H9 (cell line): ENCODE results near the gene ACKR1. TPM values are rescaled to one million over a fixed set of nuclear protein-coding genes. Genes with fewer than 3 reads are reported as not detected.

Experiments used
- DNase-seq: peaks from one replicate; pipeline ENCODE4 v3.0.0-alpha.2; 2017
- H2AFZ ChIP-seq: one replicate; pipeline ENCODE4 v1.6.1; 2013; ENCODE audit warnings: mild to moderate bottlenecking, low read length, control low read depth, moderate library complexity
- H2AK5ac ChIP-seq: 2 replicates; pipeline ENCODE4 v1.6.1; 2013; ENCODE audit warnings: low read length, control low read depth, mixed read lengths; ENCODE audit not compliant: insufficient read length
- H2BK120ac ChIP-seq: one replicate; pipeline ENCODE4 v1.6.1; 2013; ENCODE audit warnings: low read depth, mild to moderate bottlenecking, low read length, control low read depth, inconsistent platforms; ENCODE audit not compliant: poor library complexity, severe bottlenecking
- H2BK12ac ChIP-seq: 2 replicates; pipeline ENCODE4 v1.6.1; 2013; ENCODE audit warnings: low read length, control low read depth, mixed read lengths, low read depth; ENCODE audit not compliant: insufficient read length
- H2BK15ac ChIP-seq: 2 replicates; pipeline ENCODE4 v1.6.1; 2013; ENCODE audit warnings: low read depth, low read length, control low read depth
- H2BK20ac ChIP-seq: one replicate; pipeline ENCODE4 v1.6.1; 2013; ENCODE audit warnings: low read depth, mild to moderate bottlenecking, low read length, control low read depth, inconsistent platforms; ENCODE audit not compliant: poor library complexity, severe bottlenecking
- H2BK5ac ChIP-seq: 2 replicates; pipeline ENCODE4 v1.6.1; 2013; ENCODE audit warnings: low read length, control low read depth, mixed read lengths; ENCODE audit not compliant: insufficient read length
- H3K14ac ChIP-seq: 2 replicates; pipeline ENCODE4 v1.6.1; 2013; ENCODE audit warnings: low read length, control low read depth; ENCODE audit not compliant: insufficient read depth
- H3K18ac ChIP-seq: 2 replicates; pipeline ENCODE4 v1.6.1; 2013; ENCODE audit warnings: low read depth, mild to moderate bottlenecking, mixed read lengths, low read length, control low read depth; ENCODE audit not compliant: insufficient read length
- H3K23ac ChIP-seq: 2 replicates; pipeline ENCODE4 v1.6.1; 2013; ENCODE audit warnings: low read length, control low read depth, mixed read lengths, low read depth; ENCODE audit not compliant: insufficient read length
- H3K23me2 ChIP-seq: 2 replicates; pipeline ENCODE4 v1.6.1; 2013; ENCODE audit warnings: low read depth, mild to moderate bottlenecking, mixed read lengths, low read length, control low read depth; ENCODE audit not compliant: insufficient read length, poor library complexity, severe bottlenecking
- H3K27ac ChIP-seq: 2 replicates; pipeline ENCODE4 v1.5.1; 2013; ENCODE audit warnings: low read length, control low read depth, mixed read lengths, low read depth; ENCODE audit not compliant: insufficient read length
- H3K27me3 ChIP-seq: 2 replicates; pipeline ENCODE4 v1.6.1; 2013; ENCODE audit warnings: low read length, control low read depth, inconsistent platforms; ENCODE audit not compliant: insufficient read depth
- H3K4ac ChIP-seq: 2 replicates; pipeline ENCODE4 v1.6.1; 2013; ENCODE audit warnings: low read depth, mild to moderate bottlenecking, control low read depth, inconsistent platforms, low read length, moderate library complexity
- H3K4me1 ChIP-seq: 2 replicates; pipeline ENCODE4 v1.6.1; 2013; ENCODE audit warnings: low read length, control low read depth, inconsistent platforms; ENCODE audit not compliant: insufficient read depth
- H3K4me2 ChIP-seq: 2 replicates; pipeline ENCODE4 v1.6.1; 2013; ENCODE audit warnings: low read length, control low read depth, mixed read lengths; ENCODE audit not compliant: insufficient read length, insufficient read depth
- H3K56ac ChIP-seq: 2 replicates; pipeline ENCODE4 v1.6.1; 2013; ENCODE audit warnings: low read depth, mild to moderate bottlenecking, mixed read lengths, low read length, control low read depth; ENCODE audit not compliant: insufficient read length
- H3K79me1 ChIP-seq: 2 replicates; pipeline ENCODE4 v1.6.1; 2013; ENCODE audit warnings: low read depth, mild to moderate bottlenecking, moderate library complexity, low read length, control low read depth, inconsistent platforms; ENCODE audit not compliant: insufficient read depth, poor library complexity, severe bottlenecking
- H3K79me2 ChIP-seq: 2 replicates; pipeline ENCODE4 v1.6.1; 2013; ENCODE audit warnings: low read length, control low read depth, inconsistent platforms; ENCODE audit not compliant: insufficient read depth
- H3K9ac ChIP-seq: 2 replicates; pipeline ENCODE4 v1.6.1; 2013; ENCODE audit warnings: low read length, control low read depth, mixed read lengths; ENCODE audit not compliant: insufficient read length; ENCODE audit errors: extremely low read depth
- H3K9me3 ChIP-seq: one replicate; pipeline ENCODE4 v1.6.1; 2013; ENCODE audit warnings: low read depth, low read length, inconsistent platforms; ENCODE audit not compliant: control insufficient read depth
- H3T11ph ChIP-seq: one replicate; pipeline ENCODE4 v1.6.1; 2013; ENCODE audit warnings: mild to moderate bottlenecking, low read length, control low read depth, inconsistent platforms
- H4K20me1 ChIP-seq: one replicate; pipeline ENCODE4 v1.6.1; 2013; ENCODE audit not compliant: control insufficient read depth, insufficient read length, insufficient read depth
- H4K5ac ChIP-seq: 2 replicates; pipeline ENCODE4 v1.6.1; 2013; ENCODE audit warnings: low read depth, mild to moderate bottlenecking, mixed read lengths, low read length, control low read depth; ENCODE audit not compliant: insufficient read length
- H4K8ac ChIP-seq: replicated peaks from 2 replicates; pipeline ENCODE4 v1.6.1; 2013; ENCODE audit warnings: low read length, control low read depth, mixed read lengths, low read depth; ENCODE audit not compliant: insufficient read length
- H4K91ac ChIP-seq: 2 replicates; pipeline ENCODE4 v1.6.1; 2013; ENCODE audit warnings: low read depth, mild to moderate bottlenecking, moderate library complexity, mixed read lengths, low read length, control low read depth; ENCODE audit not compliant: insufficient read length
- H3K27ac Mint-ChIP-seq, 3 experiments: 2 replicates in 2 of 3; 3 replicates in 1 of 3; pipeline ENCODE4 v1.8.0; 2020 to 2021; ENCODE audit warnings: mixed read lengths in 3 of 3, mild to moderate bottlenecking in 1 of 3, moderate library complexity in 1 of 3
- H3K27me3 Mint-ChIP-seq: 2 replicates; pipeline ENCODE4 v1.8.0; 2021; ENCODE audit warnings: low read depth, mild to moderate bottlenecking, moderate library complexity, mixed read lengths
- H3K36me3 Mint-ChIP-seq, 3 experiments: 2 replicates in 2 of 3; 3 replicates in 1 of 3; pipeline ENCODE4 v1.8.0; 2020 to 2021; ENCODE audit warnings: low read depth in 3 of 3, mixed read lengths in 3 of 3; ENCODE audit not compliant: insufficient read depth in 1 of 3
- H3K4me1 Mint-ChIP-seq, 2 experiments: 2 replicates each; pipeline ENCODE4 v1.8.0; 2020; ENCODE audit warnings: mixed read lengths in 2 of 2
- H3K4me3 Mint-ChIP-seq, 2 experiments: 2 replicates in 1 of 2; 3 replicates in 1 of 2; pipeline ENCODE4 v1.8.0; 2020 to 2021; ENCODE audit warnings: mild to moderate bottlenecking in 2 of 2, mixed read lengths in 2 of 2, moderate library complexity in 1 of 2
- H3K9me3 Mint-ChIP-seq, 2 experiments: 2 replicates in 1 of 2; 3 replicates in 1 of 2; pipeline ENCODE4 v1.8.0; 2020; ENCODE audit warnings: mild to moderate bottlenecking in 2 of 2, mixed read lengths in 2 of 2, moderate library complexity in 1 of 2
- CTCF ChIP-seq: fragments of 200-600 bp; sonication (generic); conservative IDR thresholded peaks from 3 replicates; pipeline ENCODE4 v1.8.0; 2021; ENCODE audit warnings: antibody characterized with exemption, mild to moderate bottlenecking
- WGBS: extraction: QIAGEN DNeasy Blood & Tissue Kit; methylation state at CpG from one replicate; pipeline ENCODE4 v1.1.7; 2013; ENCODE audit warnings: missing lambda C conversion rate, low lambda C conversion rate, mixed read lengths; ENCODE audit not compliant: insufficient read length; ENCODE audit errors: extremely low coverage; 5-methylcytosine and 5-hydroxymethylcytosine counted together
- total RNA-seq: library from RNA; stranded (reverse); gene quantifications from 2 replicates; pipeline ENCODE4 v1.2.1, GENCODE V29; 2021

Gene ACKR1
- total RNA-seq, 1 experiment from 2014 or later = 0.26 TPM

GRCh38 chr1:159171254-159171687 lies 33.4 kb upstream of the ACKR1 start, which contains the start of gene CADM3:
CADM3 (plus strand) TSS chr1:159171615; CDS start chr1:159171766, 151 bp downstream.
- Histone ChIP-seq H3K18ac (no peak within 1 kb of the TSS), H3K4me1 (no peaks in the 10 kb centered on the region), H3K56ac (no peak within 1 kb of the TSS), H2BK12ac (no peak within 1 kb of the TSS), H2BK20ac (no peak within 1 kb of the TSS), H3K4me2 (peak within 1 kb of the TSS; percentile 95), H2BK15ac (no peak within 1 kb of the TSS), H3K14ac (0 out of 2 replicates have a peak within 1 kb of the TSS, but pooled peaks have one; percentile 8), H3K27ac (no peak within 1 kb of the TSS), H3K79me1 (no peaks in the 10 kb centered on the region), H2BK120ac (no peak within 1 kb of the TSS), H2AFZ (no peak within 1 kb of the TSS), H4K5ac (no peak within 1 kb of the TSS), H3K4ac (no peak within 1 kb of the TSS), H3K9ac (peak within 1 kb of the TSS; percentile 40), H2AK5ac (no peak within 1 kb of the TSS), H3K9me3 (no peaks in the 10 kb centered on the region), H4K8ac (no peak within 1 kb of the TSS), H4K91ac (no peak within 1 kb of the TSS), H3K23me2 (peaks cover 9% of the 10 kb centered on the region), H2BK5ac (no peak within 1 kb of the TSS), H4K20me1 (no peaks in the 10 kb centered on the region), H3K23ac (no peak within 1 kb of the TSS), H3K27me3 (no peaks in the 10 kb centered on the region), H3K79me2 (no peaks in the 10 kb centered on the region), H3T11ph (no peak within 1 kb of the TSS)
- H3K9me3 Mint-ChIP-seq = no peaks in the 10 kb centered on the region
- no peak for TF ChIP-seq CTCF
- no CpG with 5 or more reads among the region's 29 CpGs for WGBS
- peak; percentile 59 for DNase-seq
- H3K27ac Mint-ChIP-seq = peak within 1 kb of the TSS in 1 of 3 experiments; percentile 17; a peak in 2 of 7 replicates
- peaks cover 10 to 18% of the 10 kb centered on the region in 2 experiments for H3K4me1 Mint-ChIP-seq
- H3K27me3 Mint-ChIP-seq = peaks cover 48% of the 10 kb centered on the region
- peak within 1 kb of the TSS; percentile 72 to 97 for H3K4me3 Mint-ChIP-seq
- H3K36me3 Mint-ChIP-seq = no peaks in the 10 kb centered on the region
